HG03342 (cell line): ENCODE data around the gene BAIAP2L1.

Source experiments
- ATAC-seq: cut with Tn5 transposase; IDR thresholded peaks from one replicate; pipeline ENCODE4 v1.9.1; 2021; ENCODE audit warnings: mild to moderate bottlenecking, moderate library complexity; ENCODE audit not compliant: unreplicated experiment

The BAIAP2L1 gene

GRCh38 chr7:98244871-98245270, 156.0 kb downstream of the BAIAP2L1 start:
- ATAC-seq: no peak

GRCh38 chr7:98242934-98243333, 158.0 kb downstream of the BAIAP2L1 start:
- ATAC-seq: no peak

- ATAC-seq: no peak
Observed at GRCh38 chr7:98242342-98242741, 158.5 kb downstream of the BAIAP2L1 start.

GRCh38 chr7:98241674-98242241, 159.1 kb downstream of the BAIAP2L1 start:
- peak; percentile 23 for ATAC-seq
